Trophoblast cell (in vitro differentiated cells and primary cell): Measurements from ENCODE around the gene TNFRSF12A.

Experiments
- DNase-seq, 2 donors: peaks; one replicate each; pipeline ENCODE4 v3.0.0-alpha.2; 2016
- H2AFZ ChIP-seq: 2 replicates; pipeline ENCODE4 v1.6.1; 2013; ENCODE audit warnings: low read length, moderate library complexity, mild to moderate bottlenecking; ENCODE audit not compliant: insufficient read depth, poor library complexity
- H2AK5ac ChIP-seq: 2 replicates; pipeline ENCODE4 v1.6.1; 2013; ENCODE audit warnings: mild to moderate bottlenecking, low read length
- H2BK120ac ChIP-seq: 2 replicates; pipeline ENCODE4 v1.6.1; 2013; ENCODE audit warnings: low read length, mild to moderate bottlenecking, moderate library complexity; ENCODE audit not compliant: insufficient read depth, poor library complexity
- H2BK12ac ChIP-seq: 2 replicates; pipeline ENCODE4 v1.6.1; 2013; ENCODE audit warnings: mild to moderate bottlenecking, low read length, moderate library complexity
- H2BK5ac ChIP-seq: 2 replicates; pipeline ENCODE4 v1.6.1; 2013; ENCODE audit warnings: low read length, low read depth, moderate library complexity, mild to moderate bottlenecking; ENCODE audit not compliant: poor library complexity
- H3K14ac ChIP-seq: 2 replicates; pipeline ENCODE4 v1.6.1; 2013; ENCODE audit warnings: mild to moderate bottlenecking, low read length
- H3K18ac ChIP-seq: 2 replicates; pipeline ENCODE4 v1.6.1; 2013; ENCODE audit warnings: mild to moderate bottlenecking, low read length
- H3K23ac ChIP-seq: 2 replicates; pipeline ENCODE4 v1.6.1; 2013; ENCODE audit warnings: low read length
- H3K27ac ChIP-seq: 2 replicates; pipeline ENCODE4 v1.5.1; 2013; ENCODE audit warnings: low read depth, mild to moderate bottlenecking, inconsistent platforms, low read length, moderate library complexity
- H3K27me3 ChIP-seq: 2 replicates; pipeline ENCODE4 v1.6.1; 2013; ENCODE audit warnings: inconsistent platforms, mild to moderate bottlenecking, low read length, moderate library complexity; ENCODE audit not compliant: insufficient read depth
- H3K36me3 ChIP-seq, 2 experiments: 1 replicate in 1 of 2; 2 replicates in 1 of 2; pipeline ENCODE4 v1.6.1; 2013; ENCODE audit warnings: low read length in 2 of 2, mild to moderate bottlenecking in 2 of 2, moderate library complexity in 1 of 2; ENCODE audit not compliant: insufficient read depth in 2 of 2, control insufficient read depth in 1 of 2
- H3K4ac ChIP-seq: 2 replicates; pipeline ENCODE4 v1.6.1; 2013; ENCODE audit warnings: low read depth, mild to moderate bottlenecking, low read length, moderate library complexity
- H3K4me1 ChIP-seq, 2 experiments: 1 replicate in 1 of 2; 2 replicates in 1 of 2; pipeline ENCODE4 v1.6.1; 2013; ENCODE audit warnings: low read length in 2 of 2, mild to moderate bottlenecking in 2 of 2, moderate library complexity in 1 of 2; ENCODE audit not compliant: insufficient read depth in 2 of 2, control insufficient read depth in 1 of 2
- H3K4me2 ChIP-seq: 2 replicates; pipeline ENCODE4 v1.6.1; 2013; ENCODE audit warnings: inconsistent platforms, mild to moderate bottlenecking, low read length, moderate library complexity
- H3K4me3 ChIP-seq: 2 replicates; pipeline ENCODE4 v1.5.1; 2013; ENCODE audit warnings: mild to moderate bottlenecking, low read depth, low read length, inconsistent platforms
- H3K79me1 ChIP-seq: one replicate; pipeline ENCODE4 v1.6.1; 2013; ENCODE audit warnings: low read length
- H3K79me2 ChIP-seq: 2 replicates; pipeline ENCODE4 v1.6.1; 2013; ENCODE audit warnings: low read length, mild to moderate bottlenecking; ENCODE audit not compliant: control insufficient read depth, insufficient read depth, poor library complexity
- H3K9ac ChIP-seq: 2 replicates; pipeline ENCODE4 v1.6.1; 2013; ENCODE audit warnings: mild to moderate bottlenecking, low read length
- H3K9me3 ChIP-seq: 2 replicates; pipeline ENCODE4 v1.6.1; 2013; ENCODE audit warnings: low read depth, mild to moderate bottlenecking, control low read depth, inconsistent platforms, low read length; ENCODE audit not compliant: insufficient read depth
- H4K12ac ChIP-seq: 2 replicates; pipeline ENCODE4 v1.6.1; 2013; ENCODE audit warnings: low read depth, mild to moderate bottlenecking, low read length, moderate library complexity
- H4K8ac ChIP-seq: 2 replicates; pipeline ENCODE4 v1.6.1; 2013; ENCODE audit warnings: low read depth, mild to moderate bottlenecking, low read length, moderate library complexity
- H4K91ac ChIP-seq: one replicate; pipeline ENCODE4 v1.6.1; 2013; ENCODE audit warnings: low read depth, mild to moderate bottlenecking, low read length, moderate library complexity
- WGBS: extraction: QIAGEN DNeasy Blood & Tissue Kit; methylation state at CpG from one replicate; pipeline ENCODE4 v1.1.7; 2013; ENCODE audit warnings: missing lambda C conversion rate; ENCODE audit not compliant: insufficient read length, insufficient coverage; ENCODE audit errors: extremely low coverage; 5-methylcytosine and 5-hydroxymethylcytosine counted together

The TNFRSF12A gene

DNA sequence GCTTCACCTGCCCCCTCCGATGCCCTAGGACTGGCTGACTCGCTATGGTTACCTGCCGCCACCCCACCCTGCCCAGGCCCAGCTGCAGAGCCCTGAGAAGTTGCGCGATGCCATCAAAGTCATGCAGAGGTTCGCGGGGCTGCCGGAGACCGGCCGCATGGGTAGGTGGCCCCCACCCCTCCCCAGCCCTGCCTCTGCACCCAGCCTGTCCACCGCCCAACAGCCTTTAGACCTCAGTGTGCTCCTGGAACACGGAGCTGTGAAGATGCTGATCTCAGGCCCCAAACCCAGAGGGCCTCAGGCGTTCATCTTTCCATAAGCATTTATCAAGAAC, 27.2 kb downstream of the TNFRSF12A start:
- H4K91ac ChIP-seq, result no peak overlapping the region

DNA sequence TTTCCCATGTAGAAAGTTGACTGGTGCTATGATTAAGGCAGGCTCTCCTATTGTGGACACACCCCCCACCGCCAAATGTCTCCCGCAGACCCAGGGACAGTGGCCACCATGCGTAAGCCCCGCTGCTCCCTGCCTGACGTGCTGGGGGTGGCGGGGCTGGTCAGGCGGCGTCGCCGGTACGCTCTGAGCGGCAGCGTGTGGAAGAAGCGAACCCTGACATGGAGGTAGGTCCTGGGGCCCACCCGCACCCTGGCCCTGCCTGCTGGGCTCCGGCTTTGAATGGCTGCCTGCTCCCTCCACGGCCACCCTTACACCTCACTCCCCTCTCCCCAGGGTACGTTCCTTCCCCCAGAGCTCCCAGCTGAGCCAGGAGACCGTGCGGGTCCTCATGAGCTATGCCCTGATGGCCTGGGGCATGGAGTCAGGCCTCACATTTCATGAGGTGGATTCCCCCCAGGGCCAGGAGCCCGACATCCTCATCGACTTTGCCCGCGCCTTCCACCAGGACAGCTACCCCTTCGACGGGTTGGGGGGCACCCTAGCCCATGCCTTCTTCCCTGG, 29.8 kb downstream of the TNFRSF12A start:
- no peak overlapping the region for H2AK5ac ChIP-seq
- no peak overlapping the region for H3K9ac ChIP-seq
- no peak overlapping the region for H2BK5ac ChIP-seq
- no peaks in the 10 kb centered on the region for H3K9me3 ChIP-seq
- H2AFZ ChIP-seq, result no peak overlapping the region
- peaks cover 26% of the 10 kb centered on the region for H3K27me3 ChIP-seq
- H3K23ac ChIP-seq, result no peak overlapping the region
- no CpG with 5 or more reads among the region's 26 CpGs for WGBS
- no peak overlapping the region for H4K91ac ChIP-seq
- no peak overlapping the region for H2BK12ac ChIP-seq
- H3K27ac ChIP-seq, result no peak overlapping the region
- H3K4me3 ChIP-seq, result no peak overlapping the region
- peaks cover 4 to 9% of the 10 kb centered on the region in 2 experiments for H3K4me1 ChIP-seq
- no peak overlapping the region for H3K4ac ChIP-seq
- no peaks in the 10 kb centered on the region for H3K79me2 ChIP-seq
- no peak overlapping the region for H2BK120ac ChIP-seq
- H3K14ac ChIP-seq, result no peak overlapping the region
- no peak for DNase-seq
- H4K12ac ChIP-seq, result no peak overlapping the region
- H3K18ac ChIP-seq, result no peak overlapping the region
- no peak overlapping the region for H4K8ac ChIP-seq
- no peak overlapping the region for H3K4me2 ChIP-seq
- H3K79me1 ChIP-seq, result no peaks in the 10 kb centered on the region
- peaks cover 2 to 7% of the 10 kb centered on the region in 2 experiments for H3K36me3 ChIP-seq

More for the DNA sequence above, 27.2 kb downstream of the TNFRSF12A start:
- H3K23ac ChIP-seq, result no peak overlapping the region
- H2BK5ac ChIP-seq, result no peak overlapping the region
- no peak for DNase-seq
- no peak overlapping the region for H2AK5ac ChIP-seq
- no peaks in the 10 kb centered on the region for H3K79me1 ChIP-seq
- no peak overlapping the region for H3K4me2 ChIP-seq
- H3K27me3 ChIP-seq, result peaks cover 34% of the 10 kb centered on the region
- H3K79me2 ChIP-seq, result no peaks in the 10 kb centered on the region
- no peak overlapping the region for H2AFZ ChIP-seq
- no peak overlapping the region for H3K27ac ChIP-seq
- no peak overlapping the region for H3K18ac ChIP-seq
- H3K9me3 ChIP-seq, result no peaks in the 10 kb centered on the region
- no peak overlapping the region for H2BK12ac ChIP-seq
- no peak overlapping the region for H4K12ac ChIP-seq
- no peak overlapping the region for H3K9ac ChIP-seq
- WGBS, result no CpG with 5 or more reads among the region's 13 CpGs
- H4K8ac ChIP-seq, result no peak overlapping the region
- no peak overlapping the region for H2BK120ac ChIP-seq
- peaks cover 4 to 9% of the 10 kb centered on the region in 2 experiments for H3K4me1 ChIP-seq
- H3K4ac ChIP-seq, result no peak overlapping the region
- H3K14ac ChIP-seq, result no peak overlapping the region
- H3K36me3 ChIP-seq, result no peaks in the 10 kb centered on the region
- H3K4me3 ChIP-seq, result no peak overlapping the region

- Histone ChIP-seq H2AFZ (no peak overlapping the region), H3K4me2 (no peak overlapping the region), H3K23ac (no peak overlapping the region), H3K4me1 (peaks cover 4 to 9% of the 10 kb centered on the region in 2 experiments), H3K36me3 (peaks cover 2 to 7% of the 10 kb centered on the region in 2 experiments), H3K14ac (no peak overlapping the region), H2BK12ac (no peak overlapping the region), H2BK5ac (no peak overlapping the region), H3K27ac (no peak overlapping the region), H3K4ac (no peak overlapping the region), H3K18ac (no peak overlapping the region), H3K9ac (no peak overlapping the region), H2AK5ac (no peak overlapping the region), H4K12ac (no peak overlapping the region), H4K91ac (no peak overlapping the region), H3K9me3 (no peaks in the 10 kb centered on the region), H4K8ac (no peak overlapping the region), H2BK120ac (no peak overlapping the region), H3K79me2 (no peaks in the 10 kb centered on the region), H3K27me3 (peaks cover 26% of the 10 kb centered on the region), H3K4me3 (no peak overlapping the region), H3K79me1 (no peaks in the 10 kb centered on the region)
- no CpG with 5 or more reads among the region's 5 CpGs for WGBS
- DNase-seq, result no peak
Measured at GRCh38 chr16:3050487-3050886, 30.3 kb downstream of the TNFRSF12A start.

DNA sequence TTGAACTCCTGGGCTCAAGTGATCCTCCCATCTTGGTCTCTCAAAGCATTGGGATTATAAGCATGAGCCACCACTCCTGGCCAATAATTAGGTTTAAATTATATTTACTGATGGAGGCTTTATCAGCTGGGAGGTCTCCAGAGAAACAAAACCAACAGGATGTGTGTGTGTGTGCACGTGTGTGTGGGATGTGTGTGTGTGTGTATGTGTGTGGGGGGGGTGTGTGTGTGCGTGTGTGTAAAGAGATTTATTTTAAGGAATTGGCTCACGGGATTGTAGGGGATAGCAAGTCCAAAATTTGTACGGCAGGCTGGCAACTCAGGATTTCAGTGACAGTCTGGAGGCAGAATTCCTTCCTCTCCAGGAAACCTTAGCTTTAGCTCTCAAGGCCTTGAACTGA, 30.8 kb downstream of the TNFRSF12A start:
- Histone ChIP-seq H3K14ac (no peak overlapping the region), H3K79me1 (no peaks in the 10 kb centered on the region), H3K9me3 (no peaks in the 10 kb centered on the region), H2BK120ac (no peak overlapping the region), H3K27me3 (peaks cover 21% of the 10 kb centered on the region), H4K91ac (no peak overlapping the region), H3K4me1 (peaks cover 1 to 5% of the 10 kb centered on the region in 2 experiments), H3K4me3 (no peak overlapping the region), H2BK12ac (no peak overlapping the region), H3K4me2 (no peak overlapping the region), H2AFZ (no peak overlapping the region), H2BK5ac (no peak overlapping the region), H3K18ac (no peak overlapping the region), H3K4ac (no peak overlapping the region), H3K23ac (no peak overlapping the region), H2AK5ac (no peak overlapping the region), H3K79me2 (no peaks in the 10 kb centered on the region), H3K36me3 (peaks cover 2 to 7% of the 10 kb centered on the region in 2 experiments), H3K27ac (no peak overlapping the region), H4K12ac (no peak overlapping the region), H4K8ac (no peak overlapping the region), H3K9ac (no peak overlapping the region)
- no peak for DNase-seq
- WGBS, result 100% methylated on average over 2 of the region's 4 CpGs
